ENCODE data around the gene ST7.

- TF ChIP-seq CTCF (IDR thresholded peaks at IDR 0.05): no peak
- no peak for TF ChIP-seq EZH2 (IDR thresholded peaks at IDR 0.05; ENCODE audit: borderline replicate concordance, insufficient read depth, low read depth, low read length, poor library complexity, severe bottlenecking)
Measured at GRCh38 chr7:117034851-117035464, 81.7 kb downstream of the ST7 start.
